ENCODE measurements around the gene ALKBH6. TPM values are rescaled to one million over a fixed set of nuclear protein-coding genes. Genes with fewer than 3 reads are reported as not detected.
A peak's percentile ranks its signal among the peaks of the same experiment; 100 is the strongest.

The ALKBH6 gene
- total and polyA plus RNA-seq, 2 of the 13 experiments (the other 11 are each of a cell fraction or from before 2014, with no cell fraction given): 13.7 to 18.1 TPM

- TF ChIP-seq HMGXB4 (CRISPR knock-in tag; IDR thresholded peaks at IDR 0.05; ENCODE audit: borderline replicate concordance in 1 of 2, low read depth in 1 of 2) (peak; percentile 59 to 61; a peak in 1 of 4 replicates), MIER3 (CRISPR knock-in tag; IDR thresholded peaks at IDR 0.05; ENCODE audit: borderline replicate concordance) (no peak), HES4 (CRISPR knock-in tag; IDR thresholded peaks at IDR 0.05; ENCODE audit: borderline replicate concordance) (no peak), ATM (IDR thresholded peaks at IDR 0.05; ENCODE audit: borderline replicate concordance) (no peak), HHEX (CRISPR knock-in tag; IDR thresholded peaks at IDR 0.05) (no peak), TFAP4 (IDR thresholded peaks at IDR 0.05; ENCODE audit: borderline replicate concordance, low read depth) (peak; percentile 65; the same call in 1 of the 2 replicates), ZFP90 (CRISPR knock-in tag; IDR thresholded peaks at IDR 0.05; ENCODE audit: borderline replicate concordance) (peak; percentile 67; the same call in 1 of the 2 replicates), ZNF138 (CRISPR knock-in tag; IDR thresholded peaks at IDR 0.05; ENCODE audit: low read depth) (no peak), ZNF510 (CRISPR knock-in tag; IDR thresholded peaks at IDR 0.05; ENCODE audit: low read depth) (no peak), PHF20 (CRISPR knock-in tag; IDR thresholded peaks at IDR 0.05) (no peak; the same call in none of the 2 replicates), ZNF230 (CRISPR knock-in tag; IDR thresholded peaks at IDR 0.05) (peak; percentile 86; the same call in 1 of the 2 replicates), NBN (conservative IDR thresholded peaks at IDR 0.05) (no peak), NFYB (CRISPR knock-in tag; IDR thresholded peaks at IDR 0.05) (peak; percentile 53; the same call in 1 of the 2 replicates), E2F1 (CRISPR knock-in tag; IDR thresholded peaks at IDR 0.05) (no peak), CAMTA2 (CRISPR knock-in tag; IDR thresholded peaks at IDR 0.05; ENCODE audit: borderline replicate concordance) (no peak), ZNF607 (CRISPR knock-in tag; IDR thresholded peaks at IDR 0.05; ENCODE audit: borderline replicate concordance) (no peak; the same call in 1 of the 2 replicates), CEBPZ (IDR thresholded peaks at IDR 0.05; ENCODE audit: low read length) (no peak), MZF1 (CRISPR knock-in tag; IDR thresholded peaks at IDR 0.05; ENCODE audit: borderline replicate concordance) (no peak), ZNF460 (CRISPR knock-in tag; IDR thresholded peaks at IDR 0.05; ENCODE audit: borderline replicate concordance) (no peak), REPIN1 (CRISPR knock-in tag; IDR thresholded peaks at IDR 0.05; ENCODE audit: borderline replicate concordance, low read depth) (no peak; the same call in 1 of the 2 replicates)
Measured at GRCh38 chr19:36008336-36008978, 5.6 kb downstream of the ALKBH6 start, which contains the start of gene SYNE4 (continued).

All from HepG2 (cell line).